Left forelimb (tissue), 1 donor: Measurements from ENCODE around the gene RGS11.
"Not testable (repeated sequence)": the region's sequence is repeated elsewhere in the genome, so short reads cannot be mapped to it uniquely, and the experiment has no call there.

Experiments used
- DNase-seq: peaks from one replicate; pipeline ENCODE4 v3.0.0-alpha.2; 2018; ENCODE audit warnings: low spot score

The RGS11 gene

DNA sequence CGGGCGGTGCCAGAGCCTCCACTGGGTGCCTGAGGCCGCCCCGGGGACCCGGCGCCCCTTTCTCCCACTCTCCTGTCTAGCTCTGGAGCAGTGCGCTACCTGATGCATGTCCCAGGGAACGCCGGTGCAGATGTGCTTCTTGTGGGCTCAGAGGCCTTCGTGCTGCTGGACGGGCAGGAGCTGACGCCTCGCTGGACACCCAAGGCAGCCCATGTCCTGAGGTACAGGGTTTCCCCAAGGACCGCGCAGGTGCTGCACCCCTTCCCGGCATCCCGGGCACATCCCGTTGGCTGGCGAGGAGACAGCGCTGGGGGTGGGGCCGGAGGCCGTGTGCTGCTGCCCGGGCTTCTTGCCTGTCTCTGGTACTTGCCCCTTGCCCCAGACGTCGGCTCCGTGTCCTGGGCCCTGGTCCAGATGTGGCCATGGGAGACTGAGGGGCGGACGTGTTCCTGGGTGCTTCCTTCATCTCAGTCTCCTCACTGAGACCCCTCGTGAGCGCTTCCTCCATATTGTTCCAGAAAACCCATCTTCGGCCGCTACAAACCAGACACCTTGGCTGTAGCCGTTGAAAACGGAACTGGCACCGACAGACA, 12.5 kb downstream of the RGS11 start:
- DNase-seq = no peak

DNA sequence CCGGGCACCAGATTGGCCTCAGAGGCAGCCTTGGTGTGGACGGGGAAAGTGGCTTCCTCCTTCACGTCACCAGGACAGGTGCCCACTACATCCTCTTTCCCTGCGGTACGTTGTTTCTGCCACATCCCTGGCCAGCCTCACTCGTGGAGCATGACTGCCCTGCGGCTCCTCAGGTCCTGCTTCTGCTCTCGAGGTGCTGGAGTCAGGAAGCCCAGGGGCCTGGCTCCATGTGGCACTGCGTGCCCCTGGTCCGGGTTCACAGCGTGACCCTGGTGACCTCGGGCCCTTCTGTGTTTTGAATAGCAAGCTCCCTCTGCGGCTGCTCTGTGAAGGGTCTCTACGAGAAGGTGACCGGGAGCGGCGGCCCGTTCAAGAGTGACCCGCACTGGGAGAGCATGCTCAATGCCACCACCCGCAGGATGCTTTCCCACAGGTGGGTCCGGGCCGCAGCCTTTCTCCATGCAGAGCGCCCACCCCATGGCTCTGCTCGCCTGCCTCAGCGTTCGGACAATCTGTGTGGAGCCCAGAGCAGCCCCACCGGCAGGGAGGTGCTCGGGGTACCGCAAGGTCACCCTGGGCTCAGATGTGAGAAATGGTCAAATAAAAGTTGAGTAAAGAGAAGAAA, 13.5 kb downstream of the RGS11 start:
- DNase-seq = no peak

DNA sequence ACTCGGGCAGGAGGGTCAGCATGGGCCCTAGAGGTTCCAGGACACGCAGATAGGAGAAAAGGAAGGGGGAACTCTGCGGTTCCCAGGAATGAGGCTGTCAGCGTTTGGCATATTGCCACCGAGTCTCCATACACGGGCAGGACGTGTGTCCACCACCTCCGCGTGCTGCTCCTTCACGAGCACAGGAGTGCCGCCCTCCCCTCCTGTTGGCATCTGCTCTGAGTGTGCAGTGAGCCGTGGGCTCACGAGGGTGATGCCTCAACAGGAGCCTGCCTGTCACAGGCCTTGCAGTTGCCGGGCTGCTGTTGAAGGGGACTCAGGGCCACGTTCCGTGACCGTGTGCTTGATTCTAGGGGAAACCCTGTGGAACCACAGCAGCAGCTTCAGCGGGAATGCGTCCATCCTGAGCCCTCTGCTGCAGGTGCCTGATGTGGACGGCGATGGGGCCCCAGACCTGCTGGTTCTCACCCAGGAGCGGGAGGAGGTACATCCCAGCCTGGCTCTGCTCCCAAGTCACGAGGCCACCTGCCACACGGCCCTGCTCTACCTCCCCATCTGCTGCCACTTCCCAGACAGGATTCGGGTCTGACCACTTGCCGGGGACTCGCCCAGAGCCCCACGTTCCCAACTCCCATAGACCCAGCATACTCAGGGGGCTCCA, 14.6 kb downstream of the RGS11 start:
- DNase-seq = no peak

DNA sequence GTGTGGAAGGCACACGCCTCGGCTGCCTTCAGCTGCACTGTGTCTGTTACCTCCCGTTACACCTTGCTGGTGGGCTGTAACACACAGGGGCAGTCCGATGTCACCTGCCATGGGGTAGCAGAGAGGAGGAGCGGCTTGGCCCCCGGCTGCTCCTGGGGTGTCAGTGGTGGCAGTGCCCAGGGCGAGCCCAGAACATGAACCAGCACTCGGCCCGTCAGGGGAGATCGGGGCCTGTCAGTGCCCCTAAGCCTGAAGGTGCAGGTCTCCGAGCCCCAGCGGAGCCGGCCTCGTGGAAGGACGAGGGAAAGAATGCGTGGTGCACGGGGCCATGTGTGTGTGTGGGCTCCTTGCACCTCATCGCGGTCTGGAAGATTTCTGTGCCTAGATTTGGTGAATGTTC, 15.4 kb downstream of the RGS11 start:
- DNase-seq = no peak

DNA sequence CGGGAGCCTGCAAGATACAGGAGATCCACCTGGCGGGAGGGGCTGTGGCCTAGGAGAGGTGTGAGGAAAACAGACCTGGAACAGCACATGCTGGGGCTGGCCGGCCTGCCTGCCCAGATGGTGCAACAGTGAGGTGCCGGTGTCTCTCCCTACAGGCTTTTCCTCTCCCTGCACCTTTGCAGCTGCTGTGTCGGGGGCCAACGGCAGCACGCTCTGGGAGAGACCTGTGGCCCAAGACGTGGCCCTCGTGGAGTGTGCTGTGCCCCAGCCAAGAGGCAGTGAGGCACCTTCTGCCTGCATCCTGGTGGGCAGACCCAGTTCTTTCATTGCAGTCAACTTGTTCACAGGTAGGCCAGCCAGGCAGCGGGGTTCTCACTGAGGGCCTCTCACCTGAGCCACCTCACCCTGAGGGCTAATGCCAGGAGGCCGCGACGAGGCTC, 15.9 kb downstream of the RGS11 start:
- DNase-seq = no peak

DNA sequence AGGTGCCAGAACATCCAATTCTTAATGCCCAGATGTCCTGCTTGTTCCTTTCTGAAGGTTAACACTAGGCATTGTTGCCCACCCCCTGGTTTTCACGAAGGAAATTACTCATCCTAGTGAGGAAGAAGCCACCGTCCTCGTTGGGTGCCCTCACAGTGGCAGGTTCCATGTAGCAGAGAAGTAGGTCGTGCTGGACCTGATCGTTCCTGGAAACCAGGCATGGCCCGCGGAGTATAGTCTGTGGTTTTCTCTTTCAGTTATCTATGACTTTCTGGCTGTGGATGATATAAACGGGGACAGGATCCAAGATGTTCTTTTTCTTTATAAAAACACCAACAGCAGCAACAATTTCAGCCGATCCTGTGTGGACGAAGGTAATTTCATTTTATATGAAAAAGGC, 16.5 kb downstream of the RGS11 start:
- DNase-seq = no peak

DNA sequence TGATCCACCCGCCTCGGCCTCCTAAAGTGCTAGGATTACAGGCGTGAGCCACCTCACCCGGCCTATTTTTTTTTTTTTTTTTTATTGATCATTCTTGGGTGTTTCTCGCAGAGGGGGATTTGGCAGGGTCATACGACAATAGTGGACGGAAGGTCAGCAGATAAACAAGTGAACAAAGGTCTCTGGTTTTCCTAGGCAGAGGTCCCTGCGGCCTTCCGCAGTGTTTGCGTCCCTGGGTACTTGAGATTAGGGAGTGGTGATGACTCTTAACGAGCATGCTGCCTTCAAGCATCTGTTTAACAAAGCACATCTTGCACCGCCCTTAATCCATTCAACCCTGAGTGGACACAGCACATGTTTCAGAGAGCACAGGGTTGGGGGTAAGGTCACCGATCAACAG, 17.7 kb downstream of the RGS11 start:
- DNase-seq = not testable (repeated sequence)

DNA sequence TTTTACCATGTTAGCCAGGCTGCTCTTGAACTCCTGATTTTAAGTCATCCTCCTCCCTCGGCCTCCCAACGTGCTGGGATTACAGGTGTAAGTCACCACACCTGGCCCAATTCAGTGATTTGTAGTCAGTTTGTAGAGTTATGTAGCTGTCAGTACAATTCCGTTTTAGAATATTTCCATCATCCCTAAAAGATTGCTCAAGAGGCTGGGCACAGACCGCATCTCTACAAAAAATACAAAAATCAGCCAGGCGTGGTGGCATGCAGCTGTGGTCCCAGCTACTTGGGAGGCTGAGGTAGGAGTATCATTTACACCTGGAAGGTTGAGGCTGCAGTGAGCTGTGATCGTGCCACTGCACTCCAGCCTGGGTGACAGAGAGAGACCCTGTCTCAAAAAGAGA, 20.6 kb downstream of the RGS11 start:
- no peak for DNase-seq

DNA sequence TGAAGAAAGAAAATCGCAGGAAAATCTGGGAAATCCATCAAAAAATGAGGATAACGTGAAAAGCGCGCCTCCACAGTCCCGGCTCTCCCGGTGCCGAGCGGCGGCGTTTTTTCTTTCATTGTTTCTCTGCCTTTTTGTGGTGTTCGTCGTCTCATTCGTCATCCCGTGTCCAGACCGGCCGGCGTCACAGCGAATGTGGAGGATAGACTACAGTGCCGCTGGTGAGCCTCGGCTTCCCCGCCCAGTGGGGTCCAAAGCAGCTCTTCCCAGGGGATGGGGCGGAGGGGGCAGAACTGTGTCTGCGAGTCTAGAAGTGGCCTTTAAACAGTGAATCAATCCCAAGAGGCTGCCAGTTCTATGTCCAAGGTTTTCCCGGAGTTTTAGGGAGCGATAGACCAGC, 21.3 kb downstream of the RGS11 start:
- DNase-seq = no peak

DNA sequence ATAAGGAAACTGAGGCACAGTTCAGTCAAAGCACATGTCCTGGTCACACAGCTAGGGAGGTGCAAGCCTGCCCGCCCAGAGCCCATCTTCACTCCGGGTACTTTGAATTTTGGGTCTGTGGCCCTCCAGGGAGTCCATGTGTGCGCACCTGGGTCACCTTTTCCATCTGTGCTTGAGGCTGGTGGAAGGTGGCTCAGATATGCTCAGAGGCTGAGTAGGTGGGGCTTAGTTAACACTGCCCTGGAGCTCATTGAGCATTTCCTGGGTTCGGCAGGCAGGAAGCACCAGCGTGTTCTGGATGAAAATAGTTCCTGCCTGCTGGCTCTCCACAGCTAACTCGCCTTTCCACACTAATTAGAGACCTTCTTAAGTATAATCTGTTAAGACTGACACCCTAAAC, 21.9 kb downstream of the RGS11 start:
- DNase-seq = no peak

DNA sequence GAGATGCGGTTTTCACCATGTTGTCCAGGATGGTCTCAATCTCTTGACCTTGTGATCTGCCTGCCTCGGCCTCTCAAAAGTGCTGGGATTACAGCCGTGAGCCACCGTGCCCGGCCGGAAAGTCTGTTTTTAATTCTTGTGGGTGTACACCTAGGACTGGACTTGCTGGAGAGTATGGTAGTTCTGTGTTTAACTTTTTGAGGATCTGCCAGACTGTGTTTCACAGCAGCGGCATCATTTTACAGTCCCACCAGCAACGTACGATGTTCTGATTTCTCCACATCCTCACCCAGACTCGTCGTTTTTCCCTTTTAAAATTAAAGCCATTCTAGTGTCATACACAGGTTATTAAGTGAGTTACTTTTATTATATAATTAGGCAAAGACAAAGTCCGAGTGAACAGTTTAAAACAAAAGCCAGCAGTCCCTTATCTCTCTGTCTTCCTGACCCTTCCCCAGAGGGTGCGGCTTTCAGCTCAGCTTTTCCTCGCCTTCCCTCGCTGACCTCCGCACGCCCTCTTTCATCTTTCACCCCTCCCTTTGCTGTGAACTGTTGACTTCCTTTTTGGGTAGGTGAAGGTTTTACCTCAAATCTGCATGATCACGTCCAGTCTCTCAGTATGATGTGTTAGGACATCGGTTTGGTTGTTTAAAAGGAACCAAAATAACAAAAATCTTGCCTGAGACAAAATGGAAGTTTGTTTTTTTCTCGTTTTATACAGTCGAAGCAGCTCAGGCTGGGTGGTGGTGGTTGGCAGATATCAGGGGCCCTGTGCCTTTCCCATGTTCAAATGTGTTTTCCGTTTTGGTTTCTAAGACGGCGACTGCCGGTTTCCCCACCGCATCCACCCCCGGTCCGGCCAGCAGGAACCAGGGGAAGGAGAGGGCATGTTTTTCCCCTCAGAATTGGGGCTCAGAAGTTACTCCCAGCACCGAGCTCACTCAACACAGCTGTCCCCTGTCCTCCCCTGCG, 23.1 kb downstream of the RGS11 start:
- DNase-seq = no peak

DNA sequence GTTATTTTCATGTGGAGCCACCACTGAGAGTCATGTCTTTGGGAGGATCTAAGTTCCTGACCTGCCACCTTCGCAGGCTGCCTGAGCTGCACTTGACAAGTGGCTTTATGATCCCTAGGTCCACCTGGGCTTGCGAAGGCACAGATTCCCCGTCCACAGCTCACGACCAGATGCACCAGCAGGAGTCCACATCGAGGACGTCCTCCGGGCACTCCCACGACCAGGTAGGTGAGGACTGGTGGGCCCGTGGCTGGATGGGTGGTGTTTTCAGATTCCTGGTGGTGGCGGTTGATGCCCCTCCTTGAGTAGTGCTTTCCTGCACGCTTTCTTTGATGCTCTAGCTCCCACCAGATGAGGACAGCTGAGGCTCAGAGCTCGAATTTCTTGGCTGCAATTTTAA, 26.3 kb downstream of the RGS11 start:
- no peak for DNase-seq

DNA sequence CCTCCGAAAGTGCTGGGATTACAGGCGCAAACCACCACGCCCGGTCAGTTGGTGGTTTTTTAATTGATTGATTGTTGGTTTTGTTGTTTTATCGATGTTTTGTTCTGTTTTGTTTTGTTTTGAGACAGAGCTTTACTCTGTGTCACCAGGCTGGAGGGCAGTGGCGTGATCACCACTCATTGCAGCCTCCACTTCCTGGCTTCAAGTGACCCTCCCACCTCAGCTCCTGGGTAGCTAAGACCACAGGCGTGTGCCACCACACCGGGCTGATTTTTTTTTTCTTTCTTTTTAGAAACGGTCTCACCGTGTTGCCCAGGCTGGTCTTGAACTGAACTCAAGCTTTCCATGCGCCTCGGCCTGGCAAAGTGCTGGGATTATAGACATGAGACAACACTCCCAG, 28.7 kb downstream of the RGS11 start:
- no peak for DNase-seq

DNA sequence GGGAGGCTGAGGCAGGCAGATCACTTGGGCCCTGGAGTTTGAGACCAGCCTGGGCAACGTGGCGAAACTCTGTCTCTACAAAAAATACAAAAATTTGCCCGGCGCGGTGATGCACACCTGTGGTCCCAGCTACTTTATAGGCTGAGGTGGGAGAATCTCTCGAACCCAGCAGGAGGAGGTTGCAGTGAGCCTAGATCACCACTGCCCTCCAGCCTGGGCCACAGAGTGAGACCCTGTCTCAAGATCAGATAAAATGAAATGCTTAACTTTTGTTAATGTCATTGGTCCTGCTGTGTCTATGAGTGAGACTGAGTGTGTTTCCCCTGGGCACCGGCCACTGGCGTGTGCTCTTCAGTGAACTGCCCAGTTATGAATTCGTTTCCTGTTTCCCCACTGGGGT, 30.6 kb downstream of the RGS11 start:
- no peak for DNase-seq

DNA sequence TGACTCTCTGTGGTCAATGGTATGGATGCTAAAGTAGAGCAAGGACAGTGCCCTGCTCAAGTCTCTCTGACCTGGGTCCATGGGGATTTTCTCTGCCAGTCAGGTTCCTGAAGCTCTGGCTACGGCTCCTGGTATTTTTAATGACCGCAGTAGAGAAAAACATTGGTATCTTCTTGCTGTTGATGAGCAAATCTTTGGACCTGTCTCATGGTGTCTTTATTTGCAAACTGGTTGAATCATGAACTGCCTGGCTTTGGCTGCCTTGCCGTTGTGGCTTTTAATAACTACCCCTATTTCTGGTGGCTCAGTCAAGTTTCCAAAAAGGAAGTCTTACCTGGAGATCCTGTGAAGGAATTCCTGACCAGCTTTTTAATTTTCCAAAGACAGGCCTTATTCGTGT, 32.4 kb downstream of the RGS11 start:
- DNase-seq = no peak

DNA sequence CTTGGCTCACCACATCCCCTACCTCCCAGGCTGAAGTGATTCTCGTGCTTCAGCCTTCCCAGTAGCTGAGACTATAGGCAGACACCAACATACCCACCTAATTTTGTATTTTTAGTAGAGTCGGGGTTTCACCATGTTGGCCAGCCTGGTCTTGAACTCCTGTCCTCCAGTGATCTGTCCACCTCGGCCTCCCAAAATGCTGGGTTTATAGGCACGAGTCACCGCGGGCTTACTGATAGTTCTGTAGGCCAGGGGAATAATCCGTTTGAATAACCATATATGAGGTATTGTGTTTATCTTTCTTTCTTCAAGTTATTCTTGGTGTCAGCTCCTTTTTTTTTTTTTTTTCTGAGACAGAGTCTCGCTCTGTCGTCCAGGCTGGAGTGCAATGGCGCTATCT, 33.5 kb downstream of the RGS11 start:
- DNase-seq = no peak

DNA sequence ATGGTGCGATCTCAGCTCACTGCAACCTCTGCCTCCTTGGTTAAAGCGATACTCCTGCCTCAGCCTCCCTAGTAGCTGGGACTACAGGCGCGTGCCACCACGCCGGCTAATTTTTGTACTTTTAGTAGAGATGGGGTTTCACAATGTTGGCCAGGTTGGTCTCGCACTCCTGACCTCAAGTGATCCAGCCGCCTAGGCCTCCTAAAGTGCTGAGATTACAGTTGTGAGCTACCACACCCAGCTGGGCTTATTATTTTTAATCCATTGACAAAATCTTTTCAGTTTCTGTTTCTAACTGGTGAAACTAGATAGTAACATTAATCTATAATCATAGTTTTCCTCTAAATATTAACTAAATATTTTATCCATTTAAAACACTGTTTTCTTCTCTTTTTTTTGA, 35.2 kb downstream of the RGS11 start:
- DNase-seq = no peak

DNA sequence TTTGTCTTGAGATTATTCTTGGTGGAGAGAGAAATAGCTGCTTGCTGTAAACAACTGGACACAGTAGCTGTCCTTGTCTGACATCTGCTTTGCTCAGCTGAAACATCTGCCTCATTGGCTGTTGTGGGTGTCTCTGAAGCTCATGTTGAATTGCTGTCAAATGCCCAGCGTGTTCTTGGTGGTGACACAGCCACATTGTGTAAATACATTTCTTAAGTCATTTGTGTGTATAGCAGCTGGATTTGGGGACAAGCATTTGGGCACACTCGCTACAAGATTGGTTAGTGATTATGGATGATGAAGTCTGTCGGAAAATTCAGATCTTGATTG, 35.8 kb downstream of the RGS11 start:
- DNase-seq = no peak

DNA sequence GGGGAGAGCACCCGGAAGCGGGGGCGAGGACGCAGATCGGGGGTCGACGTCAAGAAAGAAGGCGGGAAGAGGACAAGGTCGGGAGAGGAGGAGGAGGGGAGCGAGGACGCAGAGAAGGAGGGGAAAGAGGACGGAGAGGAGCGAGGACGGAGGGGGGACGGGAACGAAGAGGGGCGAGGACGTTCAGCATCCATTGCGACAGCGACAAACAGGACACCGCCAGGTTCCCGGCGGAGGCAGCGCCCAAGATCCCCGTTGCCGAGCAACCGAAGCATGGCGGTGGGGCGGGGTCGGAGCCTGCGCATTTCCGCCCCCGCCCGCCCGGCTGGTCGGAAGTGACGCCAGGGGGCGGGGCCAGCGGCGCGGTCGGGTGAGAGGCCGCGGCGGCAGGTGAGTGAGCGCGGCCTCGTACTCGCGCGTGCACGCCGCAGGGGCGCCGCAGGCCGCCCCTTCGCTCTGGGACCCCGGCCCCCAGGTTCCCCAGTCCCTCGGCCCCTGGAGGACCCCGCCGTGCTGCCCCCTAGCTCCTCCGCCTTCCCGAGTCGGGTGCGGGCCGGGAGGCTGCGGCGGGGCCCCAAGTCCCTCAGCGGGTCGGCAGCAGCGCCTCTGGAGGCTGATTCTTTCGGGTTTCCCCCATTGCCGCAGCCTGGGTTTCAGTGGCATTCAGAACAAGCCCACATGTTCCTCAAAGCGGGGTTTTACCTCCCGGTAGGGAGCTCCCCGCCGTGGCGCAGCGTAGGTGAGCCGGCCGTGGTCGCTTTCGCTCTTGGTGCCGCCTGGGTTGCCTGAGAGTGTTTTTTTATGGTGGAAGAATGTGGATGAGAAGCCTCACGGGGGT, 41.1 kb downstream of the RGS11 start, which contains the start of gene FAM234A:
TSS of gene FAM234A (plus strand) at position 354 of the 838 bp plus-strand sequence. CDS start 19,593 bp downstream, outside the sequence.
- peak; percentile 93 for DNase-seq

DNA sequence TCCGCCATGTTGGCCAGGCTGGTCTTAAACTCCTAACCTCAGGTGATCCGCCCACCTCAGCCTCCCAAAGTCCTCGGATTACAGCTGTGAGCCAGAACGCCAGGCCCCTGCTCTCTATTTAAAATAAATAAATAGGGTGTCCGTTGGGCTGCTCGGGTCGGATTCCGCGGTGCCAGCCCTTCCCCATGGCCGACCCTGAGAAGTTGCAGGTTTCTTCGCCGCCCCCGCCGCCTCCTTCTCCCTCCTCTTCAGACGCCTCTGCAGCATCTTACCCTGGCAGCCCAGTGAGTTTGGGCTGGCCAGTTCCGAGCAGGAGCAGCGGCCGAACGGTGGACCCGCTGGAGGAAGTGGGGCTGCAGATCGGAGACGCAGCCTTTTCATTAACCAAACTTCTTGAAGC, 44.8 kb downstream of the RGS11 start:
- DNase-seq = no peak

DNA sequence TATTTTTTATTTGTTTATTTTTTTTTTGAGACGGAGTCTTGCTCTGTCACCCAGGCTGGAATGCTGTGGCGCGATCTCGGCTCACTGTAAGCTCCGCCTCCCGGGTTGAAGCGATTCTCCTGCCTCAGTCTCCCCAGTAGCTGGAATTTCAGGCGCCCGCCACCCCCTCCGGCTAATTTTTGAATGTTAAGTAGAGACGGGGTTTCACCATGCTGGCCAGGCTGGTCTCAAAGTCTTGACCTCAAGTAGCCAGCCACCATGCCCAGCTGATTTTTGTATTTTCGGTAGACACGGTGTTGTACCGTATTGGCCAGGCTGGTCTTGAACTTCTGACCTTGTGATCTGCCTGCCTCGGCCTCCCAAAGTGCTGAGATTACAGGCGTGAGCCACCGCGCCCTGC, 45.4 kb downstream of the RGS11 start:
- not testable (repeated sequence) for DNase-seq
